Calu3 (cell line): ENCODE measurements around the gene COPE. TPM values are rescaled to one million over a fixed set of nuclear protein-coding genes. Genes with fewer than 3 reads are reported as not detected.

Source experiments
- BruUV-seq: library from RNA; stranded (reverse); fragments of 400-500 nt; replicated peaks from 2 replicates; lab custom pipeline; 2021; lab: Mats Ljungman, UMichigan
- CTCF ChIA-PET: fragments of 300-600 bp; sonication (Branson Sonifier 250); formaldehyde crosslinking; loops from one replicate; lab custom pipeline; 2022; ENCODE audit warnings: antibody characterized with exemption; lab: Charles Lee
- DNase-seq: peaks from one replicate; pipeline ENCODE4 v3.0.0; 2022
- H3K27ac Mint-ChIP-seq: one replicate; pipeline ENCODE4 v1.8.0; 2022; ENCODE audit warnings: mixed read lengths; ENCODE audit not compliant: unreplicated experiment
- H3K27me3 Mint-ChIP-seq: one replicate; pipeline ENCODE4 v1.8.0; 2022; ENCODE audit warnings: mixed read lengths; ENCODE audit not compliant: unreplicated experiment
- H3K36me3 Mint-ChIP-seq: one replicate; pipeline ENCODE4 v1.8.0; 2022; ENCODE audit warnings: mild to moderate bottlenecking, moderate library complexity, mixed read lengths; ENCODE audit not compliant: insufficient read depth, unreplicated experiment
- H3K4me1 Mint-ChIP-seq: one replicate; pipeline ENCODE4 v1.8.0; 2022; ENCODE audit warnings: mild to moderate bottlenecking, low read depth, mixed read lengths; ENCODE audit not compliant: unreplicated experiment
- H3K4me3 Mint-ChIP-seq: one replicate; pipeline ENCODE4 v1.8.0; 2022; ENCODE audit warnings: mild to moderate bottlenecking, low read depth, moderate library complexity, mixed read lengths; ENCODE audit not compliant: unreplicated experiment
- H3K9me3 Mint-ChIP-seq: one replicate; pipeline ENCODE4 v1.8.0; 2022; ENCODE audit warnings: low read depth, mixed read lengths; ENCODE audit not compliant: unreplicated experiment
- CTCF ChIP-seq: fragments of 200-600 bp; IDR thresholded peaks from one replicate; pipeline ENCODE4 v1.8.0; 2022; ENCODE audit warnings: antibody characterized with exemption; ENCODE audit not compliant: unreplicated experiment
- intact Hi-C: fragments of 100-400 bp; cut with micrococcal nuclease; formaldehyde crosslinking; loops from one replicate; pipeline ENCODE4 v1.10.0; 2022; ENCODE audit not compliant: unreplicated experiment
- total RNA-seq: library from RNA; stranded (reverse); gene quantifications from 2 replicates; pipeline ENCODE4 v1.2.3, GENCODE V29; 2022

COPE gene
- total RNA-seq, 1 experiment from 2014 or later, result 143 TPM

- CTCF ChIA-PET, result interaction anchor here (0.7 to 0.8 kb wide), 2 partner anchors 76 to 676 kb away, joined by 5 read pairs; no protein-coding TSS in a partner anchor
- no peak for DNase-seq
- Mint-ChIP-seq H3K27ac (no peak overlapping the region), H3K27me3 (peaks cover 28% of the 10 kb centered on the region), H3K4me3 (no peak overlapping the region), H3K36me3 (no peaks in the 10 kb centered on the region), H3K9me3 (peaks cover 4% of the 10 kb centered on the region), H3K4me1 (no peaks in the 10 kb centered on the region)
- no peak for TF ChIP-seq CTCF
- intact Hi-C loops, result no loop called here
- no TSS peak for BruUV-seq
Measured at GRCh38 chr19:18951721-18952281, 32.6 kb upstream of the COPE start.

- intact Hi-C loops, result no loop called here
- no peak overlapping the region for H3K4me3 Mint-ChIP-seq
- no peak overlapping the region for H3K27ac Mint-ChIP-seq
- no peaks in the 10 kb centered on the region for H3K36me3 Mint-ChIP-seq
- H3K27me3 Mint-ChIP-seq, result peaks cover 20% of the 10 kb centered on the region
- BruUV-seq, result no TSS peak
- peaks cover under 1% of the 10 kb centered on the region for H3K9me3 Mint-ChIP-seq
- CTCF ChIA-PET, result no interaction called here
- DNase-seq, result no peak
- no peak for TF ChIP-seq CTCF
- H3K4me1 Mint-ChIP-seq, result no peaks in the 10 kb centered on the region
Measured at GRCh38 chr19:18949858-18950257, 30.7 kb upstream of the COPE start.

GRCh38 chr19:18948976-18949356, 29.8 kb upstream of the COPE start:
- H3K4me3 Mint-ChIP-seq, result no peak overlapping the region
- BruUV-seq, result no TSS peak
- H3K36me3 Mint-ChIP-seq, result no peaks in the 10 kb centered on the region
- no peaks in the 10 kb centered on the region for H3K4me1 Mint-ChIP-seq
- CTCF ChIA-PET, result no interaction called here
- DNase-seq, result no peak
- no peak for TF ChIP-seq CTCF
- peaks cover 11% of the 10 kb centered on the region for H3K27me3 Mint-ChIP-seq
- no peak overlapping the region for H3K27ac Mint-ChIP-seq
- intact Hi-C loops, result no loop called here
- H3K9me3 Mint-ChIP-seq, result no peaks in the 10 kb centered on the region

DNA sequence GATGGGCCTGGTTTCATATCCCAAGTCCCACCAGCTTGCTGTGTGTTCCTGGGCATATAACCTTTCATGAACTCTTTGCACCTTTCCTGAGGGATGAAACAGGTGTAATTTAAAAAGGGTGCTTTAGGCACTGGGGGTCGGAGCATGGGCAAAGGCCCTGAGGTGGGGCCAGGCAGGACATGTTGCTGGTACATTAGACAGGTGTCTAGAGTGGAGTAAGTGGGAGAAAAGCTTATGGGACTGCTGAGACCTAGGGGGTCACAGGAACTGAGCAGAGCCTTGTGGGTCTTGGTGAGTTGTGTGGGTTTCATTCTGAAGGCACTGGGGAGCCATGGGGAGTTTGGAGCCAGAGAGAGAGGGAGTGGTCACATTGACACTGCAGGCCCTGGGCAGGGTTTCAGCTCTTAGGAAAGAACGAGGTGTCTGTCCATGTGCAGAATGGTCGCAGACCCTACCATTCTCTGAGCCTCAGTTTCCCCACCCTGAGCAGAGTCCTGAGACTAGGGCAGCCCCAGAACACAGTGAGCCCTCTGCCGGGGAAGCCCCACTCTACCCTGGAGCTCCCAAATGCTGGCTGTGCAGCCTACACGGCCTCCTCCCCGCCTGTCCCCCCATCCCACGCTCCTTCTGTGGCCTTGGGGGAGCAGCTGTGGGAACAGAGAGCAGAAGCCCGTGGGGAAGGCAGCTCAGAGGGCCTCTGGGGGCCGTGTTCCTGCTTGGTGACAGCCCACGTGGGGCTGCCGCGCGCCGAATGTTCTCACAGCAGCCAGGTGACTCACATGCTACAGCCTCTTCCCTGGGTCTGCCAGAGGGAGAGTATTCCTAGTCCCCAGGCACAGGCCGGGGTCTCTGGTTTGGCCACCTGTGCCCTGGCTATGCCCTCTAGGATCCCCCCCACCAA, 29.1 kb upstream of the COPE start:
- BruUV-seq, result no TSS peak
- Mint-ChIP-seq H3K27me3 (peaks cover 5% of the 10 kb centered on the region), H3K9me3 (no peaks in the 10 kb centered on the region), H3K36me3 (no peaks in the 10 kb centered on the region), H3K4me1 (no peaks in the 10 kb centered on the region), H3K27ac (no peak overlapping the region), H3K4me3 (no peak overlapping the region)
- intact Hi-C loops, result no loop called here
- no peak for DNase-seq
- CTCF ChIA-PET, result no interaction called here
- no peak for TF ChIP-seq CTCF
